ENCODE results near the gene RECK. TPM values are rescaled to one million over a fixed set of nuclear protein-coding genes. Genes with fewer than 3 reads are reported as not detected.

RECK gene
- total RNA-seq, 1 experiment from 2014 or later, result 13.2 TPM

DNA sequence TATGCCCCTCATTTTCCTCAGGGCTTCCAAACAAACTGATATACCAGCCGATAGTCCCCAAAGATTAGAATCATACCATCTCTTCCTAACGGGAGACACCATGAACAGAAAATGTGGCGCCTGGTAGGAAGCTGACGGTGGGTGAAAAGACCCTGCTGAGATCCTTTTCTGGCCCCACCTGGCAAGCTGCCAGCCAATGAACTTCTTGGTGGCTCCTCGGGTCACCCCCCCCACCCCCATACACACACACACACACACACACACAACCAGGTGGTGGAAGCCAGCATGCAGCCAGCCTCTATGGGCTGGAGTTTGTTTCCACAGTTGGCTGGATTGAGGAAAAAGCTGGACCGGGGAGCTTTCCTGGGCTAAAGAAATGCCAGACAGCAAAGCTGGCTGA, 127.7 kb downstream of the RECK start:
- in situ Hi-C loops (cut with HindIII; ENCODE audit: low pct_unique_long_range_greater_than_20kb, low sequenced_read_pairs), result no loop called here
- DNase-seq (ENCODE audit: low read depth, low spot score), result no peak
- Histone ChIP-seq H3K4me1 (ENCODE audit: control insufficient read depth, insufficient read depth, low read length) (peaks cover 11% of the 10 kb centered on the region; the same call in 1 of the 2 replicates), H3K27ac (ENCODE audit: low read length) (no peak overlapping the region), H3K4me3 (ENCODE audit: low read depth in 2 of 2, low read length in 2 of 2) (no peak overlapping the region), H3K9me3 (ENCODE audit: control insufficient read depth, insufficient read depth, low read depth, low read length) (no peaks in the 10 kb centered on the region), H3K36me3 (ENCODE audit: control insufficient read depth, insufficient read depth, low read length) (no peaks in the 10 kb centered on the region), H3K27me3 (ENCODE audit: control insufficient read depth, insufficient read depth, low read length) (no peaks in the 10 kb centered on the region)
- ChIA-PET CTCF (interaction anchor here (0.6 to 4.8 kb wide), 6 partner anchors 16 to 141 kb away, joined by 3 to 37 read pairs (median 11); partner anchors contain the start of gene CLTA), POLR2A (interaction anchor here (0.7 to 1.5 kb wide), 3 partner anchors 17 to 27 kb away, joined by 4 to 8 read pairs (median 7); partner anchors contain the start of gene CLTA)
- TF ChIP-seq TCF7L2 (IDR thresholded peaks at IDR 0.05; ENCODE audit: low read depth, low read length) (no peak), SIN3A (IDR thresholded peaks at IDR 0.05; ENCODE audit: borderline replicate concordance, insufficient read depth, low read depth, low read length) (no peak), POLR2AphosphoS5 (IDR thresholded peaks at IDR 0.05; ENCODE audit: low read depth, low read length) (no peak)
- TF ChIP-seq, protein P1, sequence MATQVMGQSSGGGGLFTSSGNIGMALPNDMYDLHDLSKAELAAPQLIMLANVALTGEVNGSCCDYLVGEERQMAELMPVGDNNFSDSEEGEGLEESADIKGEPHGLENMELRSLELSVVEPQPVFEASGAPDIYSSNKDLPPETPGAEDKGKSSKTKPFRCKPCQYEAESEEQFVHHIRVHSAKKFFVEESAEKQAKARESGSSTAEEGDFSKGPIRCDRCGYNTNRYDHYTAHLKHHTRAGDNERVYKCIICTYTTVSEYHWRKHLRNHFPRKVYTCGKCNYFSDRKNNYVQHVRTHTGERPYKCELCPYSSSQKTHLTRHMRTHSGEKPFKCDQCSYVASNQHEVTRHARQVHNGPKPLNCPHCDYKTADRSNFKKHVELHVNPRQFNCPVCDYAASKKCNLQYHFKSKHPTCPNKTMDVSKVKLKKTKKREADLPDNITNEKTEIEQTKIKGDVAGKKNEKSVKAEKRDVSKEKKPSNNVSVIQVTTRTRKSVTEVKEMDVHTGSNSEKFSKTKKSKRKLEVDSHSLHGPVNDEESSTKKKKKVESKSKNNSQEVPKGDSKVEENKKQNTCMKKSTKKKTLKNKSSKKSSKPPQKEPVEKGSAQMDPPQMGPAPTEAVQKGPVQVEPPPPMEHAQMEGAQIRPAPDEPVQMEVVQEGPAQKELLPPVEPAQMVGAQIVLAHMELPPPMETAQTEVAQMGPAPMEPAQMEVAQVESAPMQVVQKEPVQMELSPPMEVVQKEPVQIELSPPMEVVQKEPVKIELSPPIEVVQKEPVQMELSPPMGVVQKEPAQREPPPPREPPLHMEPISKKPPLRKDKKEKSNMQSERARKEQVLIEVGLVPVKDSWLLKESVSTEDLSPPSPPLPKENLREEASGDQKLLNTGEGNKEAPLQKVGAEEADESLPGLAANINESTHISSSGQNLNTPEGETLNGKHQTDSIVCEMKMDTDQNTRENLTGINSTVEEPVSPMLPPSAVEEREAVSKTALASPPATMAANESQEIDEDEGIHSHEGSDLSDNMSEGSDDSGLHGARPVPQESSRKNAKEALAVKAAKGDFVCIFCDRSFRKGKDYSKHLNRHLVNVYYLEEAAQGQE (IDR thresholded peaks at IDR 0.05; ENCODE audit: insufficient read depth in 1 of 2, low read depth in 2 of 2, low read length in 1 of 2), result no peak
- TF ChIP-seq, protein P2, sequence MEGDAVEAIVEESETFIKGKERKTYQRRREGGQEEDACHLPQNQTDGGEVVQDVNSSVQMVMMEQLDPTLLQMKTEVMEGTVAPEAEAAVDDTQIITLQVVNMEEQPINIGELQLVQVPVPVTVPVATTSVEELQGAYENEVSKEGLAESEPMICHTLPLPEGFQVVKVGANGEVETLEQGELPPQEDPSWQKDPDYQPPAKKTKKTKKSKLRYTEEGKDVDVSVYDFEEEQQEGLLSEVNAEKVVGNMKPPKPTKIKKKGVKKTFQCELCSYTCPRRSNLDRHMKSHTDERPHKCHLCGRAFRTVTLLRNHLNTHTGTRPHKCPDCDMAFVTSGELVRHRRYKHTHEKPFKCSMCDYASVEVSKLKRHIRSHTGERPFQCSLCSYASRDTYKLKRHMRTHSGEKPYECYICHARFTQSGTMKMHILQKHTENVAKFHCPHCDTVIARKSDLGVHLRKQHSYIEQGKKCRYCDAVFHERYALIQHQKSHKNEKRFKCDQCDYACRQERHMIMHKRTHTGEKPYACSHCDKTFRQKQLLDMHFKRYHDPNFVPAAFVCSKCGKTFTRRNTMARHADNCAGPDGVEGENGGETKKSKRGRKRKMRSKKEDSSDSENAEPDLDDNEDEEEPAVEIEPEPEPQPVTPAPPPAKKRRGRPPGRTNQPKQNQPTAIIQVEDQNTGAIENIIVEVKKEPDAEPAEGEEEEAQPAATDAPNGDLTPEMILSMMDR (IDR thresholded peaks at IDR 0.05), result no peak
- BruUV-seq (replicated peaks), result no TSS peak
- no peak for ATAC-seq
- intact Hi-C loops (cut with micrococcal nuclease; ENCODE audit: unreplicated experiment), result no loop called here

DNA sequence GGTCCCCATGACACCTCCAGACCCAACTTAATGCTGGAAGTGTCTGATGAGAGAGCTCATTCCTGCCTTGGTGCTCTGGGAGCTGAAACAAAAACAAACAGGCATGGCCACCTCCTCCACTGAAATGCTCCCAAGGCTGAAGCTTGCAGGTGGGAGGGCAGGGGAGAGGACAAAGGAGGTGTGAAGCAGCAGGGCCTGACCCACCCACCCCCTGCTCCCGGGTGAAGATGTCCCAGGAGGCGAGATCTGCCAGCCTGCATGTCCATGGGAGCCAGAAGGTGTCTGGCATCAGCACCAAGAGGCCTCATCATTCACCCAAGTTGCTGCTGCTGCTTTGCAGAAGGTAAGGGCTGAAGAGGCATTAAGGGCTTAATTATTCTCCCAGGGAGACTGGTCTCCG, 128.3 kb downstream of the RECK start:
- H3K36me3 ChIP-seq (ENCODE audit: control insufficient read depth, insufficient read depth, low read length), result no peaks in the 10 kb centered on the region
- H3K9me3 ChIP-seq (ENCODE audit: control insufficient read depth, insufficient read depth, low read depth, low read length), result no peaks in the 10 kb centered on the region
- TF ChIP-seq, protein P1 (IDR thresholded peaks at IDR 0.05; ENCODE audit: insufficient read depth in 1 of 2, low read depth in 2 of 2, low read length in 1 of 2), result no peak
- TF ChIP-seq, protein P2 (IDR thresholded peaks at IDR 0.05), result no peak
- TF ChIP-seq POLR2AphosphoS5 (IDR thresholded peaks at IDR 0.05; ENCODE audit: low read depth, low read length) (no peak), TCF7L2 (IDR thresholded peaks at IDR 0.05; ENCODE audit: low read depth, low read length) (no peak), SIN3A (IDR thresholded peaks at IDR 0.05; ENCODE audit: borderline replicate concordance, insufficient read depth, low read depth, low read length) (no peak)
- ChIA-PET CTCF (interaction anchor here (0.5 to 4.8 kb wide), 8 partner anchors 17 to 220 kb away, joined by 3 to 37 read pairs (median 8); partner anchors contain the start of gene CLTA), POLR2A (interaction anchor here (0.7 to 1.5 kb wide), 3 partner anchors 18 to 26 kb away, joined by 4 to 8 read pairs (median 7); partner anchors contain the start of gene CLTA)
- peaks cover 11% of the 10 kb centered on the region; the same call in 1 of the 2 replicates for H3K4me1 ChIP-seq (ENCODE audit: control insufficient read depth, insufficient read depth, low read length)
- no peak overlapping the region for H3K27ac ChIP-seq (ENCODE audit: low read length)
- ATAC-seq (no peak), DNase-seq (ENCODE audit: low read depth, low spot score) (no peak)
- intact Hi-C loops (cut with micrococcal nuclease; ENCODE audit: unreplicated experiment) (no loop called here), in situ Hi-C loops (cut with HindIII; ENCODE audit: low pct_unique_long_range_greater_than_20kb, low sequenced_read_pairs) (no loop called here)
- no TSS peak for BruUV-seq (replicated peaks)
- H3K4me3 ChIP-seq (ENCODE audit: low read depth in 2 of 2, low read length in 2 of 2), result no peak overlapping the region
- H3K27me3 ChIP-seq (ENCODE audit: control insufficient read depth, insufficient read depth, low read length), result no peaks in the 10 kb centered on the region
